OCI-LY1 (cell line): ENCODE data around the gene PLA2G15.
A peak's percentile ranks its signal among the peaks of the same experiment; 100 is the strongest.

Experiments used
- H2AFZ ChIP-seq: fragments of 200-600 bp; sonication (generic), shearing (Covaris generic); 2 replicates; pipeline ENCODE4 v1.6.0; 2014; ENCODE audit warnings: antibody characterized with exemption, mild to moderate bottlenecking, low read length
- H3F3A ChIP-seq: fragments of 200-600 bp; sonication (generic), shearing (Covaris generic); 2 replicates; pipeline ENCODE4 v1.6.0; 2014; ENCODE audit warnings: mild to moderate bottlenecking, antibody characterized with exemption, low read length, moderate library complexity; ENCODE audit not compliant: insufficient read depth
- H3K27ac ChIP-seq: fragments of 200-600 bp; sonication (generic); 2 replicates; pipeline ENCODE4 v1.5.1; 2014; ENCODE audit warnings: low read length, mixed run types, mild to moderate bottlenecking, low read depth; ENCODE audit not compliant: poor library complexity, severe bottlenecking
- H3K27me3 ChIP-seq: fragments of 200-600 bp; sonication (generic); 2 replicates; pipeline ENCODE4 v1.6.0; 2014; ENCODE audit warnings: antibody characterized with exemption, mild to moderate bottlenecking, low read length, moderate library complexity; ENCODE audit not compliant: insufficient read depth
- H3K36me3 ChIP-seq: fragments of 200-600 bp; sonication (generic); 2 replicates; pipeline ENCODE4 v1.6.1; 2014; ENCODE audit warnings: mild to moderate bottlenecking, antibody characterized with exemption, low read length, moderate library complexity, mixed read lengths; ENCODE audit not compliant: insufficient read depth
- H3K4me1 ChIP-seq: fragments of 200-600 bp; sonication (generic); 2 replicates; pipeline ENCODE4 v1.5.1; 2014; ENCODE audit warnings: mild to moderate bottlenecking, low read length, moderate library complexity; ENCODE audit not compliant: insufficient read depth, severe bottlenecking
- H3K4me2 ChIP-seq: fragments of 200-600 bp; sonication (generic), shearing (Covaris generic); 2 replicates; pipeline ENCODE4 v1.6.1; 2014; ENCODE audit warnings: low read length
- H3K4me3 ChIP-seq: fragments of 200-600 bp; sonication (generic); 2 replicates; pipeline ENCODE4 v1.5.1; 2014; ENCODE audit warnings: low read length, low read depth, mild to moderate bottlenecking, mixed read lengths; ENCODE audit not compliant: poor library complexity, severe bottlenecking
- H3K79me2 ChIP-seq: fragments of 200-600 bp; shearing (Covaris generic); 2 replicates; pipeline ENCODE4 v1.6.1; 2016; ENCODE audit warnings: mixed run types, low read length, mixed read lengths; ENCODE audit not compliant: insufficient read depth
- H3K9ac ChIP-seq: fragments of 200-600 bp; sonication (generic), shearing (Covaris generic); 2 replicates; pipeline ENCODE4 v1.6.1; 2014; ENCODE audit warnings: mild to moderate bottlenecking, low read length, mixed read lengths
- H3K9me2 ChIP-seq: fragments of 200-600 bp; sonication (generic), shearing (Covaris generic); 2 replicates; pipeline ENCODE4 v1.6.1; 2014; ENCODE audit warnings: low read depth, mild to moderate bottlenecking, low read length, mixed read lengths
- H3K9me3 ChIP-seq: fragments of 200-600 bp; shearing (Covaris generic); 2 replicates; pipeline ENCODE4 v1.6.1; 2014; ENCODE audit warnings: low read length, mixed read lengths
- H4K20me1 ChIP-seq: fragments of 200-600 bp; sonication (generic), shearing (Covaris generic); 2 replicates; pipeline ENCODE4 v1.6.0; 2016; ENCODE audit warnings: mild to moderate bottlenecking, low read length; ENCODE audit not compliant: insufficient read depth
- CTCF ChIP-seq: fragments of 200-600 bp; sonication (generic), shearing (Covaris generic); IDR thresholded peaks from 2 replicates; pipeline ENCODE4 v1.5.1; 2017; ENCODE audit warnings: mild to moderate bottlenecking, antibody characterized with exemption, low read length, moderate library complexity, mixed read lengths
- EZH2 ChIP-seq: fragments of 200-600 bp; sonication (generic), shearing (Covaris generic); IDR thresholded peaks from 2 replicates; pipeline ENCODE4 v1.8.0; 2017; ENCODE audit warnings: borderline replicate concordance, mixed run types, mild to moderate bottlenecking, antibody characterized with exemption, low read length, moderate library complexity, mixed read lengths

Gene PLA2G15

GRCh38 chr16:68272507-68273209 is 27.5 kb downstream of the PLA2G15 start:
- Histone ChIP-seq H3F3A (peaks cover 6% of the 10 kb centered on the region; the same call in 1 of the 2 replicates), H3K4me2 (peak overlapping the region; percentile 28; the same call in 1 of the 2 replicates), H4K20me1 (no peaks in the 10 kb centered on the region), H3K4me3 (peak overlapping the region; percentile 10), H3K9me2 (no peaks in the 10 kb centered on the region), H3K79me2 (peaks cover 29% of the 10 kb centered on the region), H3K27ac (peak overlapping the region; percentile 98), H2AFZ (no peak overlapping the region), H3K27me3 (no peaks in the 10 kb centered on the region), H3K9ac (peak overlapping the region; percentile 43; the same call in 1 of the 2 replicates), H3K4me1 (peaks cover 79% of the 10 kb centered on the region), H3K36me3 (peaks cover 36% of the 10 kb centered on the region), H3K9me3 (no peaks in the 10 kb centered on the region)
- no peak for TF ChIP-seq CTCF
- TF ChIP-seq EZH2, result no peak

GRCh38 chr16:68273459-68273858 is 28.3 kb downstream of the PLA2G15 start:
- Histone ChIP-seq H3F3A (peaks cover 6% of the 10 kb centered on the region; the same call in 1 of the 2 replicates), H3K36me3 (peaks cover 29% of the 10 kb centered on the region), H4K20me1 (no peaks in the 10 kb centered on the region), H3K9ac (peak overlapping the region; percentile 43; the same call in 1 of the 2 replicates), H3K27me3 (no peaks in the 10 kb centered on the region), H3K4me2 (peak overlapping the region; percentile 28; the same call in 1 of the 2 replicates), H3K9me3 (no peaks in the 10 kb centered on the region), H3K4me3 (peak overlapping the region; percentile 9), H2AFZ (no peak overlapping the region), H3K79me2 (peaks cover 21% of the 10 kb centered on the region), H3K27ac (peak overlapping the region; percentile 98), H3K4me1 (peaks cover 71% of the 10 kb centered on the region), H3K9me2 (no peaks in the 10 kb centered on the region)
- TF ChIP-seq EZH2 (no peak), CTCF (no peak)

GRCh38 chr16:68273896-68274295 is 28.7 kb downstream of the PLA2G15 start:
- Histone ChIP-seq H2AFZ (no peak overlapping the region), H3F3A (peaks cover 6% of the 10 kb centered on the region; the same call in 1 of the 2 replicates), H3K4me1 (peaks cover 67% of the 10 kb centered on the region), H3K79me2 (peaks cover 18% of the 10 kb centered on the region), H3K36me3 (peaks cover 32% of the 10 kb centered on the region), H3K27me3 (no peaks in the 10 kb centered on the region), H4K20me1 (no peaks in the 10 kb centered on the region), H3K27ac (peak overlapping the region; percentile 98), H3K4me3 (no peak overlapping the region), H3K9me2 (no peaks in the 10 kb centered on the region), H3K9me3 (no peaks in the 10 kb centered on the region), H3K4me2 (peak overlapping the region; percentile 54; the same call in 1 of the 2 replicates), H3K9ac (no peak overlapping the region; the same call in 1 of the 2 replicates)
- no peak for TF ChIP-seq EZH2
- no peak for TF ChIP-seq CTCF
